SK-N-MC (cell line): ENCODE measurements around the gene CCNJL.

ENCODE experiments used
- DNase-seq: peaks from one replicate; pipeline ENCODE4 v3.0.0-alpha.2; 2011; ENCODE audit warnings: low read depth, low spot score
- H3K27ac ChIP-seq: fragments of 200-600 bp; sonication (generic); 2 replicates; pipeline ENCODE4 v1.5.1; 2016; ENCODE audit warnings: mixed run types
- H3K36me3 ChIP-seq: fragments of 200-600 bp; sonication (generic); 2 replicates; pipeline ENCODE4 v1.6.1; 2017; ENCODE audit warnings: antibody characterized with exemption, low read length, mixed read lengths; ENCODE audit not compliant: insufficient read depth
- H3K4me3 ChIP-seq: fragments of 200-600 bp; sonication (generic); 2 replicates; pipeline ENCODE4 v1.5.1; 2016
- H3K9ac ChIP-seq: fragments of 200-600 bp; sonication (generic); 2 replicates; pipeline ENCODE4 v1.8.0; 2017; ENCODE audit warnings: mixed run types, mixed read lengths; ENCODE audit not compliant: insufficient read length
- H3K9me3 ChIP-seq: fragments of 200-600 bp; sonication (generic); 2 replicates; pipeline ENCODE4 v1.6.1; 2017; ENCODE audit warnings: low read depth, mild to moderate bottlenecking, antibody characterized with exemption, low read length, moderate library complexity, mixed read lengths
- EZH2 ChIP-seq: fragments of 200-600 bp; sonication (generic); IDR thresholded peaks from one replicate; pipeline ENCODE4 v1.6.1; 2017; ENCODE audit warnings: antibody characterized with exemption
- FOXP2 ChIP-seq: optimal IDR thresholded peaks from 2 replicates; pipeline ENCODE3; 2011; ENCODE audit warnings: mild to moderate bottlenecking, moderate library complexity; ENCODE audit not compliant: insufficient read depth; ENCODE audit errors: extremely low read length, control extremely low read depth
- POLR2AphosphoS5 ChIP-seq: IDR thresholded peaks from 2 replicates; pipeline ENCODE4 v1.6.1; 2012; ENCODE audit warnings: mild to moderate bottlenecking, low read depth, low read length, borderline replicate concordance

CCNJL gene

DNA sequence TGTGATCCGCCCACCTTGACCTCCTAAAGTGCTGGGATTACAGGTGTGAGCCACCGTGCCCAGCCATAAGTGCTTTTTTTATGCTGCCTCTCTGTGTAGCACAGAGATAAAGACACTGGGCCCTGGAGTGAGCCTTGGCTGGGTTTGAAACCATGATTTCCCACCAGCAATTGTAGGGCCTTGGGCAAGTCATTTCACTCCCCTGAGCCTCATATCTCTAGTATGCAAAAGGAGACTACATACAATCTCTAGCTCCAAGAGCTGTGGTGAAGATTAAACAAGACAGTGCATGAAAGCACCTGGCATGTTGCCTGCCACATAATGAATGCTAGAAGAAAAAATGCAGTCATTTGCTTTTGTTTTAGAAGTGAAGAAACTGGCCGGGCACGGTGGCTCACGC lies 79.1 kb downstream of the CCNJL start:
- TF ChIP-seq POLR2AphosphoS5: no peak
- TF ChIP-seq EZH2: no peak
- no peak for TF ChIP-seq FOXP2
- Histone ChIP-seq H3K9me3 (no peaks in the 10 kb centered on the region), H3K27ac (no peak overlapping the region), H3K9ac (no peak overlapping the region), H3K4me3 (no peak overlapping the region), H3K36me3 (no peaks in the 10 kb centered on the region)
- no peak for DNase-seq

DNA sequence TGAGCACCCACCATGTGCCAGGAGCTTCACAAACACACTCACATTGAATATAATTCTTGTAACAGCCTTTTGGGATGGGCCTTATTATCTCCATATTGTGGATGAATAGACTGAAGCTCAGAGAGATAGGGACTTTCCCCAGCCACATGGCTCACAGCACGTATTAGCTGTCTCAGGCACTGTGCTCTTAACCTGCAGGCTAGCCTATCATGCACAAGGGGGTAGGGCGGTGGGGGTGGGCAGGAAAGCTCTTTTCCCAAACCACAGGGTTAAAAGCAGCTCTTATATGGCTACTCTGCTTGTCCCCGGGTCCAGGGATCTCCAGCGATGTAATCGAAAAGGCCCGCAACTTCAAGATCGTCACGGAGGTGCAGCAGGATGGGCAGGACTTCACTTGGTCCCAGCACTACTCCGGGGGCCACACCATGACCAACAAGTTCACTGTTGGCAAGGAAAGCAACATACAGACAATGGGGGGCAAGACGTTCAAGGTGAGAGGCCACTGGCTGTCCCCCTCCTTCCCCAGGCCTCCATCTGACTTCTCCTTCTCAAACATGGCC lies 80.5 kb downstream of the CCNJL start:
- no peak for DNase-seq
- Histone ChIP-seq H3K27ac (no peak overlapping the region), H3K4me3 (no peak overlapping the region), H3K9me3 (no peaks in the 10 kb centered on the region), H3K36me3 (no peaks in the 10 kb centered on the region), H3K9ac (no peak overlapping the region)
- TF ChIP-seq EZH2: no peak
- TF ChIP-seq FOXP2: no peak
- TF ChIP-seq POLR2AphosphoS5: no peak

DNA sequence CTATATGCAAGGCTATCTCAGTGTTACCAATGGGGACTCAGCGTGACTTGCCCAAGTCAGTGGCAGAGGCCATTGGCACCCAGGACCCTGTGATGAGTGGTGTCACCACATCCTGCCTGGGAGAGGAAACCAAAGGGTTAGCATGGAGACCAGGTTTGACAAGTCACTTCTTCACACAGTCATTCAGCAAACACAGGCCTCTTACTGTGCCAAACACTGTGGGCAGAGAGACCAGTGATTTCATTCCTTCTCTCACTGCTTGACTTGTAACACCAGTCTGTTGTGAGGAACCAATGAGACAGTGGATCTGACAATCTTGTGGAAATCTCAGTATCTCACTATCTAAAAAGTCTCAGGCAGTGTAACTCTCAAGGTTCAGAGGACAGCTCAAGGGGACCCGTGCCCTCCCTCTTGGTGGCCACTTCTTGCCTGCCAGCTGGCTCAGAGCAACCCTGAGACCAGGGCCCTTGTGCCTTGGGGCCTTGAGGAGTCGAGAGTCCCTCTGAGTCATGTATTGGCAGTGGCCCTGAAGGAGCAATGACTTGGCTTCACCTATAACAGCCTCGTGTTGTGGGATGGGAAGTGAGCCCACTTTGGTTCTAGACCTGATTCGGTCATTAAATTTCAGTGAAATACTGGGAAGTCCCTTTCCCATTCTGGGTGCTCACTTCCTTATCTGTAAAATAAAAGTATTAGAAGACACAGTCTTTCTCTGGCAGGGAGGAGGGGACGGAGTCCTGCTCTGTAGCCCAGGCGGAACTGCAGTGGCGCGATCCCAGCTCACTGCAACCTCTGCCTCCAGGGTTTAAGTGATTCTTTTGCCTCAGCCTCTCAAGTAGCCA lies 81.5 kb downstream of the CCNJL start:
- H3K4me3 ChIP-seq: no peak overlapping the region
- H3K9me3 ChIP-seq: no peaks in the 10 kb centered on the region
- TF ChIP-seq POLR2AphosphoS5 (no peak), FOXP2 (no peak), EZH2 (no peak)
- H3K9ac ChIP-seq: no peak overlapping the region
- no peak for DNase-seq
- no peaks in the 10 kb centered on the region for H3K36me3 ChIP-seq
- no peak overlapping the region for H3K27ac ChIP-seq

DNA sequence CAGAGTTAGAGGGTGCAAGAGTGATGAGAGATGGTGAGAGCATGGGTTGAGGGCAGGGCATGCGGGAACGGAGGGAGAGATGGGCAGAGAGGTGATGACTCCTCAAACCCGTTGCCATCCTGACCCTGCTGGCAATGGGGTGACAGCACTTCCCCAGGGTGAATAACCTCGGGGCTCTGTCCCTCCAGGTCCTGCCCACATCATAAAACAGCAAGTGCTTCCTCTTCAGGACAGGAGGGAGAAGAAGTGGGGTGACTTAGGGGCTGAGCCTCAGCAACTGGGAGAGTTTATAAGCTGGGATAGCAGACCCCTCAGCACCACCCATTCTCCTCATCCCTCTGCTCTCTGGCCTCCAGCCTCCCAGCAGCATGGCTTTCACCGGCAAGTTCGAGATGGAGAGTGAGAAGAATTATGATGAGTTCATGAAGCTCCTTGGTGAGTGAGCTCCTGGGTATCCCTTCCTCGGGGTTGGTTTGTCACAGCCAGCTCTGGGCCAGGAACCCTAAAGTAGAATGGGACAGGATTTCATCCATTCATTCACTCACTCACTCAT lies 83.1 kb downstream of the CCNJL start, which contains the start of gene FABP6:
TSS of gene FABP6 (plus strand) at position 317 of the 553 bp plus-strand sequence. CDS start at position 369, 52 bp downstream.
- DNase-seq: no peak
- Histone ChIP-seq H3K36me3 (no peaks in the 10 kb centered on the region), H3K4me3 (no peak within 1 kb of the TSS), H3K9me3 (no peaks in the 10 kb centered on the region), H3K9ac (no peak within 1 kb of the TSS), H3K27ac (no peak within 1 kb of the TSS)
- no peak for TF ChIP-seq EZH2
- no peak for TF ChIP-seq POLR2AphosphoS5
- TF ChIP-seq FOXP2: no peak

DNA sequence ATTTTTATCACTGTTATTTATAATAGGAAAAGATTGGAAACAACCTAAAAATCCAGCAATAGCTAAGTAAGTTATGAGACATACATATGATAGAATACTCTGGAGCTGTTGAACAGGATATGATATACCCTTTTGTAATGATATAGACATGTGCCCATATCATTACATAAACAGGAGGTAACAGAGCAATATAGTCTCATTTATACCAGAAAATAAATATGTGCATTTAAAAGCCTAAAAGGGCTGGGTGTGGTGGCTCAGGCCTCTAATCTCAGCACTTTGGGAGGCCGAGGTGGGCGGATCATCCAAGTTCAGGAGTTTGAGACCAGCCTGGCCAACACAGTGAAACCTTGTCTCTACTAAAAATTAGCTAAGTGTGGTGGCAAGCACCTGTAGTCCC lies 85.4 kb downstream of the CCNJL start:
- DNase-seq: no peak
- H3K27ac ChIP-seq: no peak overlapping the region
- TF ChIP-seq FOXP2: no peak
- no peak for TF ChIP-seq POLR2AphosphoS5
- TF ChIP-seq EZH2: no peak

DNA sequence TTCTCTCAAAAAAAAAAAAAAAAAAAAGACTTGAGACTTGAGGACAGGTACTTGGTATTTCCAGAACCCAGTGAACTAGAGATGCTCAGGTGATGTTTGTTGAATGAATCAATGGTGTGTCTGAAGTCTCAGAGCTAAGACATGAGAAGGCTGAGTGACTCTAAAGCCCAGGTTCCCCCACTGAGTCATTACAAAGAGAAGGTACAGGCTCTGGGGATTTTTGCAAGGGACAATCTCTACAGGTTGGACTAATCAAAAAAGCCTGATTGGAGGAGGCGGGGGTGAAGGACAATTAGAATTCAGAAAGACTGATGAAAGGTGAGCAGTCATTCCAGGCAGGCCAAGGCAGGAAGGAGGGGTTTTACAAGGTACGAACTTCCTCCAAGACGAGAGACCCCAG lies 91.3 kb downstream of the CCNJL start:
- H3K9ac ChIP-seq: no peak overlapping the region

More for the DNA sequence above, 85.4 kb downstream of the CCNJL start:
- Histone ChIP-seq H3K4me3 (no peak overlapping the region), H3K36me3 (no peaks in the 10 kb centered on the region), H3K9me3 (no peaks in the 10 kb centered on the region), H3K9ac (no peak overlapping the region)

DNA sequence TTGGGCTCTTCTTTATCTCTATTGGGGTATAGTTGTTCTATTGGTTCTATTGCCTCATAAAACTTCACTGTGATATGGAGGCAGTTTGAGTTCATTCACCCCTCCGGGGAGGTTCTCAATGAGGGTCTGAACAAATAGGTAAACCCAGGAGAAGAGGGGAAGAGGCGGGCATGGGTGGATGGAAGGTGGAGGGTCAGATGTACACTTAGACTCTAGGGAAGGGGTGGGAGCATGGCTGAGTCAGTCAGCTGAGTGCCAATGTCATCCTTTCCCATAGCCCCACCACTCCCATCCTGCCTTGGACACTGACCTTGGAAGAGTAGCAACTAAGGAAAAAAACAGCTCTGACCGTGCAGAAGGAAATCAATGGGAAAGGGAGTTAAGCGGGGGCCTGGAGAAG lies 93.0 kb downstream of the CCNJL start:
- TF ChIP-seq POLR2AphosphoS5: no peak
- TF ChIP-seq FOXP2: no peak
- no peak for TF ChIP-seq EZH2
- DNase-seq: no peak
- Histone ChIP-seq H3K9me3 (no peaks in the 10 kb centered on the region), H3K9ac (no peak overlapping the region), H3K4me3 (no peak overlapping the region), H3K36me3 (no peaks in the 10 kb centered on the region), H3K27ac (no peak overlapping the region)

More for the DNA sequence above, 91.3 kb downstream of the CCNJL start:
- Histone ChIP-seq H3K36me3 (no peaks in the 10 kb centered on the region), H3K27ac (no peak overlapping the region), H3K4me3 (no peak overlapping the region), H3K9me3 (no peaks in the 10 kb centered on the region)
- DNase-seq: no peak
- TF ChIP-seq POLR2AphosphoS5 (no peak), EZH2 (no peak), FOXP2 (no peak)

DNA sequence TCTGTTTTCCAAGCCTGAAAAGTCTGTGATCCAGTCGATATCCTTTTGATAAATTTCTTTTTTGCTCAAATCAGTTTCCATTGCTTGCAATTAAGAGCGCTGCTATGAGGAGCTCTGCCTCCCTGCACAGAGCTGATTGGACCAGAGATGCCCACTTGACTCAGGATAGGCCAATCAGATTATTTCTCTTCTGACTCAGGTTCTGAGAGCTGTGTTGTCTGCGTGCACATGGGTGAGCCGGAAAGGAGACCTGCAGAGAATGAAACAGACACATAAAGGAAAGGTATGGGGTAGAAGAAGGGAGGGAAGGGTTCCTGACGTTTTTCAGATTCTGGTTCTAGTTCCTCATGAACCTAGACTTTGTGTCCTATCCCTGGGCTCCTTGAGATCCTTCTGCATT lies 98.8 kb downstream of the CCNJL start:
- Histone ChIP-seq H3K36me3 (no peaks in the 10 kb centered on the region), H3K9ac (no peak overlapping the region), H3K27ac (no peak overlapping the region), H3K9me3 (no peaks in the 10 kb centered on the region), H3K4me3 (no peak overlapping the region)
- no peak for DNase-seq
- TF ChIP-seq EZH2 (no peak), POLR2AphosphoS5 (no peak), FOXP2 (no peak)
